DND-41 (cell line): ENCODE measurements around the gene TUBA3C.

Source experiments
- ATAC-seq: fragments of 200-7000 bp; cut with Tn5 transposase; 3 replicates; pipeline ENCODE4 v1.9.1; 2021; ENCODE audit warnings: low read depth; ENCODE audit not compliant: insufficient read depth
- DNase-seq: peaks from one replicate; pipeline ENCODE4 v3.0.0-alpha.2; 2020
- H2AFZ ChIP-seq: 2 replicates; pipeline ENCODE4 v1.6.0; 2012; ENCODE audit warnings: low read depth, low read length
- H3K27ac ChIP-seq: 2 replicates; pipeline ENCODE4 v1.5.1; 2012; ENCODE audit warnings: low read length, inconsistent platforms
- H3K27me3 ChIP-seq: fragments of 200-600 bp; sonication (generic); 2 replicates; pipeline ENCODE4 v1.6.0; 2012; ENCODE audit warnings: low read length, mild to moderate bottlenecking, inconsistent platforms; ENCODE audit not compliant: insufficient read depth, poor library complexity
- H3K36me3 ChIP-seq: 2 replicates; pipeline ENCODE4 v1.5.1; 2012; ENCODE audit warnings: low read length, inconsistent platforms; ENCODE audit not compliant: insufficient read depth
- H3K4me1 ChIP-seq: 2 replicates; pipeline ENCODE4 v1.5.1; 2012; ENCODE audit warnings: mild to moderate bottlenecking, low read length; ENCODE audit not compliant: insufficient read depth
- H3K4me2 ChIP-seq: 2 replicates; pipeline ENCODE4 v1.6.0; 2012; ENCODE audit warnings: mild to moderate bottlenecking, moderate library complexity, low read length, inconsistent platforms; ENCODE audit not compliant: insufficient read depth
- H3K4me3 ChIP-seq, 2 experiments: fragments of 200-600 bp in 1 of 2; shearing (Covaris generic) in 1 of 2; 2 replicates each; pipeline ENCODE4 v1.5.1; 2012 to 2016; ENCODE audit warnings: inconsistent platforms in 2 of 2, low read length in 2 of 2, mild to moderate bottlenecking in 2 of 2, low read depth in 1 of 2, moderate library complexity in 1 of 2
- H3K79me2 ChIP-seq: 2 replicates; pipeline ENCODE4 v1.6.0; 2012; ENCODE audit warnings: low read length, inconsistent platforms; ENCODE audit not compliant: insufficient read depth
- H3K9ac ChIP-seq: 2 replicates; pipeline ENCODE4 v1.6.0; 2012; ENCODE audit warnings: low read depth, mild to moderate bottlenecking, inconsistent platforms, low read length, moderate library complexity
- H3K9me3 ChIP-seq: 2 replicates; pipeline ENCODE4 v1.5.1; 2012; ENCODE audit warnings: low read length, moderate library complexity, mild to moderate bottlenecking, inconsistent platforms; ENCODE audit not compliant: insufficient read depth, severe bottlenecking
- H4K20me1 ChIP-seq: 2 replicates; pipeline ENCODE4 v1.6.0; 2012; ENCODE audit warnings: low read length; ENCODE audit not compliant: insufficient read depth
- EZH2 ChIP-seq: IDR thresholded peaks from 3 replicates; pipeline ENCODE4 v1.6.1; 2012; ENCODE audit warnings: borderline replicate concordance, low read depth, mild to moderate bottlenecking, moderate library complexity, low read length, inconsistent platforms; ENCODE audit not compliant: severe bottlenecking
- TF ChIP-seq, protein P1 (sequence below): IDR thresholded peaks from 2 replicates; pipeline ENCODE4 v1.5.1; 2012; ENCODE audit warnings: borderline replicate concordance, low read length, moderate library complexity, mild to moderate bottlenecking; ENCODE audit not compliant: poor library complexity, severe bottlenecking; ENCODE audit errors: extremely low read depth

Gene TUBA3C

DNA sequence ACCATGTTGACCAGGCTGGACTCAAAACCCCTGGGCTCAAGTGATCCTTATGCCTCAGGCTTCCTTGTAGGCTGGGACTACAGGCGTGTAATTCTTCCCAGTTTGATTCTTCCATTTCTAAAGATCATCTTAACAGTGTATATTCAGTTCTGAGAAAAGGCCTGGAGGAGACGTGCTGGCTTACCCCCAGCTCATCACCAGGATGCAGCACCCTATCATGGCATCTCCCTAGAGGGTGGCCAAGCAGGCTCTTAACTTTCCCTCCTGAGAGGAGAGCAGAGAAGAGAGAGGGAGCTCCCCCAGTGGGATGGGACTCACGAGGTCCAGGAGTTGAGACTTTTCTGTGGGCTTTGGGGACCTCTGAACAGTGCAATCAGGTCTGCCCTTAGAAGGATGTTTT is 2.1 kb upstream of the TUBA3C start:
- no peak for TF ChIP-seq EZH2
- TF ChIP-seq, protein P1, sequence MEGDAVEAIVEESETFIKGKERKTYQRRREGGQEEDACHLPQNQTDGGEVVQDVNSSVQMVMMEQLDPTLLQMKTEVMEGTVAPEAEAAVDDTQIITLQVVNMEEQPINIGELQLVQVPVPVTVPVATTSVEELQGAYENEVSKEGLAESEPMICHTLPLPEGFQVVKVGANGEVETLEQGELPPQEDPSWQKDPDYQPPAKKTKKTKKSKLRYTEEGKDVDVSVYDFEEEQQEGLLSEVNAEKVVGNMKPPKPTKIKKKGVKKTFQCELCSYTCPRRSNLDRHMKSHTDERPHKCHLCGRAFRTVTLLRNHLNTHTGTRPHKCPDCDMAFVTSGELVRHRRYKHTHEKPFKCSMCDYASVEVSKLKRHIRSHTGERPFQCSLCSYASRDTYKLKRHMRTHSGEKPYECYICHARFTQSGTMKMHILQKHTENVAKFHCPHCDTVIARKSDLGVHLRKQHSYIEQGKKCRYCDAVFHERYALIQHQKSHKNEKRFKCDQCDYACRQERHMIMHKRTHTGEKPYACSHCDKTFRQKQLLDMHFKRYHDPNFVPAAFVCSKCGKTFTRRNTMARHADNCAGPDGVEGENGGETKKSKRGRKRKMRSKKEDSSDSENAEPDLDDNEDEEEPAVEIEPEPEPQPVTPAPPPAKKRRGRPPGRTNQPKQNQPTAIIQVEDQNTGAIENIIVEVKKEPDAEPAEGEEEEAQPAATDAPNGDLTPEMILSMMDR = no peak
- no peaks in the 10 kb centered on the region for H3K4me1 ChIP-seq
- H2AFZ ChIP-seq = no peak overlapping the region
- H3K4me3 ChIP-seq = no peak overlapping the region
- H3K9ac ChIP-seq = no peak overlapping the region
- H3K27me3 ChIP-seq = no peaks in the 10 kb centered on the region
- ATAC-seq = no peak
- H3K36me3 ChIP-seq = no peaks in the 10 kb centered on the region
- no peaks in the 10 kb centered on the region for H3K79me2 ChIP-seq
- H3K4me2 ChIP-seq = no peak overlapping the region
- peaks cover 3% of the 10 kb centered on the region for H3K9me3 ChIP-seq
- DNase-seq = no peak
- H4K20me1 ChIP-seq = no peaks in the 10 kb centered on the region
- H3K27ac ChIP-seq = no peak overlapping the region

DNA sequence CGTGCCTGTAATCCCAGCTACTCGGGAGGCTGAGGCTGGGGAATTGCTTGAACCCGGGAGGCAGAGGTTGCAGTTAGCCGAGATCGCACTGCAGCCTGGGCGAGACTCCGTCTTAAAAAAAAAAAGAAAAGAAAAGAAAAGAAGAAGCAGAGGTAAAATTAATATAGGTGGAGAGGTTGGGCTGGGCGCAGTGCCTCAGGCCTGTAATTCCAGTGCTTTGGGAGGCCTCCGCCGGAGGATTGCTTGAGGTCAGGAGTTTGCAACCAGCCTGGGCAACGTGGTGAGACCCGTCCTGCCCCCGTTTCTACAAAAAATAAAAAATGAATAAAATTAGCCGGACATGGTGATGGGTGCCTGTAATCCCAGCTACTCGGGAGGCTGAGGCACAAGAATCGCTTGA is 912 bp upstream of the TUBA3C start:
- Histone ChIP-seq H3K4me3 (no peak overlapping the region), H3K27me3 (no peaks in the 10 kb centered on the region), H4K20me1 (no peaks in the 10 kb centered on the region), H3K36me3 (no peaks in the 10 kb centered on the region), H3K9ac (no peak overlapping the region), H3K9me3 (peaks cover 3% of the 10 kb centered on the region), H2AFZ (no peak overlapping the region), H3K4me1 (no peaks in the 10 kb centered on the region), H3K79me2 (no peaks in the 10 kb centered on the region), H3K4me2 (no peak overlapping the region), H3K27ac (no peak overlapping the region)
- no peak for TF ChIP-seq EZH2
- TF ChIP-seq, protein P1 = no peak
- no peak for DNase-seq
- ATAC-seq = no peak

DNA sequence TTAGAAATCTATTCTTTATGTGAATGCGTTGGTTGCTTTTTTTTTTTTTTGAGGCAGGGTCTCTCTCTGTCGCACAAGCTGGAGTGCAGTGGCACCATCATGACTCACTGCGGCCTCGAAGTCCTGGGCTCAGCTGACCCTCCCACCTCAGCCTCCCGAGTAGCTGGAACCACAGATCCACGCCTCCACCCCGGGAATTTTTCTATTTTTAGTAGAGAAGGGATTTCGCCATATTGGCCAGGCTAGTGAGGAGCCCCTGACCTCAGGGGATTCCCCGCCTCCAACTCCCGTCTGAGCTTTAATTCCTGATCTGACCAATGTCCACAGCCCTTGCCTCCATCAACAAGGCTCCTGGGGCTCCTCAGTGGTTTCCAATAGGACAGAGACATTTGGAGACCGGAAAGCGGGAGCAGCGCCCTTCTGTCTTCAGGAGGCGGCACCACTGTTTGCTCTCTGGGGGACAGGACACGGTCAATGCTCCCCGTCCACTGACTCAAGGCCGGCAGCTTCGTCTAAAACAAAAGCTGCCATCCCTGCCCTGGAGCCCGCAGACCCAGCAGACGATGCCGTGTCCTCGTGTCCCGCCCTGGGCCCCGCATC is 503 bp downstream of the TUBA3C start:
- no peaks in the 10 kb centered on the region for H3K79me2 ChIP-seq
- no peaks in the 10 kb centered on the region for H4K20me1 ChIP-seq
- H3K27me3 ChIP-seq = no peaks in the 10 kb centered on the region
- H3K27ac ChIP-seq = no peak overlapping the region
- ATAC-seq (no peak), DNase-seq (no peak)
- H3K9me3 ChIP-seq = peaks cover 3% of the 10 kb centered on the region
- no peak overlapping the region for H3K9ac ChIP-seq
- no peak overlapping the region for H2AFZ ChIP-seq
- TF ChIP-seq EZH2 = no peak
- TF ChIP-seq, protein P1 = no peak
- H3K36me3 ChIP-seq = no peaks in the 10 kb centered on the region
- no peak overlapping the region for H3K4me3 ChIP-seq
- no peak overlapping the region for H3K4me2 ChIP-seq
- H3K4me1 ChIP-seq = no peaks in the 10 kb centered on the region
